Esophagus squamous epithelium (tissue), 5 donors: ENCODE results near the gene MRPL55. TPM values are rescaled to one million over a fixed set of nuclear protein-coding genes. Genes with fewer than 3 reads are reported as not detected.

Source experiments
- DNase-seq: peaks from one replicate; lab custom pipeline; 2025; lab: John Stamatoyannopoulos, UW
- H3K27ac ChIP-seq, 4 donors: fragments of 200-600 bp; sonication (generic); one replicate each; pipeline ENCODE4 v1.5.1; 2016 to 2019; ENCODE audit warnings: mild to moderate bottlenecking in 1 of 4
- H3K27me3 ChIP-seq, 4 donors: fragments of 200-600 bp; sonication (generic); 1 replicate in 3 of 4; 2 replicates in 1 of 4; pipeline versions ENCODE4 v1.5.1 to v1.6.0; 2017 to 2021; ENCODE audit warnings: antibody characterized with exemption in 1 of 4
- H3K36me3 ChIP-seq, 3 donors: fragments of 200-600 bp; sonication (generic); one replicate each; pipeline ENCODE4 v1.5.1; 2016 to 2019
- H3K4me1 ChIP-seq, 3 donors: fragments of 200-600 bp; sonication (generic); one replicate each; pipeline ENCODE4 v1.5.1; 2017 to 2019
- H3K4me3 ChIP-seq, 4 donors: fragments of 200-600 bp; sonication (generic); 1 replicate in 3 of 4; 2 replicates in 1 of 4; pipeline ENCODE4 v1.5.1; 2016 to 2019; ENCODE audit warnings: mild to moderate bottlenecking in 2 of 4, moderate library complexity in 1 of 4
- H3K9me3 ChIP-seq, 3 donors: fragments of 200-600 bp; sonication (generic); one replicate each; pipeline ENCODE4 v1.5.1; 2016 to 2019
- POLR2A ChIP-seq, 4 donors: fragments of 450-650 bp; IDR thresholded peaks; one replicate each; pipeline ENCODE4 v1.6.1; 2017; ENCODE audit warnings: antibody characterized with exemption in 4 of 4, mild to moderate bottlenecking in 4 of 4, moderate library complexity in 3 of 4
- WGBS, 2 donors: methylation state at CpG; one replicate each; pipeline ENCODE4 v1.1.5; 2018; 5-methylcytosine and 5-hydroxymethylcytosine counted together
- intact Hi-C: fragments of 100-400 bp; cut with DNase I; formaldehyde crosslinking; loops from one replicate; pipeline ENCODE4 v1.15.0; 2022
- total RNA-seq, 4 donors: library from RNA; depleted of rRNA; stranded (reverse); fragments of >200 nt; gene quantifications; one replicate each; pipeline ENCODE4 v1.1.0, GENCODE V29; 2016
- TF ChIP-seq, protein P1 (sequence below), 6 experiments: fragments of 450-650 bp in 4 of 6; fragments of 200-600 bp in 2 of 6; sonication (generic) in 2 of 6; IDR thresholded peaks; one replicate each; pipeline ENCODE4 v1.5.1; 2016 to 2019; ENCODE audit warnings: antibody characterized with exemption in 6 of 6, mild to moderate bottlenecking in 4 of 6, moderate library complexity in 4 of 6
- donor health status: DM: yes; HTN: yes; CAD: no.

MRPL55 gene
- total RNA-seq, 4 donors from 2014 or later, result 33.8 to 62.2 (median 51.2) TPM

DNA sequence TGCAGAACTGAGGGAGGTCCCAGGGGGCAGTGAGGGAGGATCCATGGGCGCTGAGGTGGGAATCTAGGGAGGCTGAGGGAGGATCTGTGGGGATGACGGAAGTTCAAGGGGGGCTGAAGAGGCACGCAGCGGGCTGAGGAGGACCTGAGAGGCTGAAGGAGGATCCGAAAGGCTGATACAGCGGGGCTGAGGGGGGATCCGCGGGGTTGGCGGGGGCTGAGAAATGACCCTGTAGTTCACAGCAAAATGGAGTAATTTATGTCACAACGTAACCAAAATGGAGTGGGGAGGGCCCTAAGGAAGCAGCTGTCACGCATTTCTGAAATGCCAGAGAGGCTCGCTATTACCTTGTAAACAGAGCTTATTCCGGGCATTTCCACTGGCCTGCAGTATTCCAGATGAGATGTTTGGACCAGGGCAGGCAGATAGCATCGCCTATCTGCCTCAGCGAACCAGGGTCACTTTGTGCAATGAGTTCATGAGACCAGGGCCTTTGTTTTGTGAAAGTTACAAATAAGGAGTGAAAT is 926 bp upstream of the MRPL55 start:
- Histone ChIP-seq H3K9me3 (no peaks in the 10 kb centered on the region), H3K4me3 (peak overlapping the region; percentile 73 to 95 (median 80)), H3K4me1 (peaks cover 13 to 28% (median 19%) of the 10 kb centered on the region in 3 donors), H3K27me3 (no peaks in the 10 kb centered on the region), H3K27ac (peak overlapping the region; percentile 91 to 96 (median 92)), H3K36me3 (peaks cover 0 to 29% (median 8%) of the 10 kb centered on the region in 3 donors)
- TF ChIP-seq, protein P1, sequence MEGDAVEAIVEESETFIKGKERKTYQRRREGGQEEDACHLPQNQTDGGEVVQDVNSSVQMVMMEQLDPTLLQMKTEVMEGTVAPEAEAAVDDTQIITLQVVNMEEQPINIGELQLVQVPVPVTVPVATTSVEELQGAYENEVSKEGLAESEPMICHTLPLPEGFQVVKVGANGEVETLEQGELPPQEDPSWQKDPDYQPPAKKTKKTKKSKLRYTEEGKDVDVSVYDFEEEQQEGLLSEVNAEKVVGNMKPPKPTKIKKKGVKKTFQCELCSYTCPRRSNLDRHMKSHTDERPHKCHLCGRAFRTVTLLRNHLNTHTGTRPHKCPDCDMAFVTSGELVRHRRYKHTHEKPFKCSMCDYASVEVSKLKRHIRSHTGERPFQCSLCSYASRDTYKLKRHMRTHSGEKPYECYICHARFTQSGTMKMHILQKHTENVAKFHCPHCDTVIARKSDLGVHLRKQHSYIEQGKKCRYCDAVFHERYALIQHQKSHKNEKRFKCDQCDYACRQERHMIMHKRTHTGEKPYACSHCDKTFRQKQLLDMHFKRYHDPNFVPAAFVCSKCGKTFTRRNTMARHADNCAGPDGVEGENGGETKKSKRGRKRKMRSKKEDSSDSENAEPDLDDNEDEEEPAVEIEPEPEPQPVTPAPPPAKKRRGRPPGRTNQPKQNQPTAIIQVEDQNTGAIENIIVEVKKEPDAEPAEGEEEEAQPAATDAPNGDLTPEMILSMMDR (IDR thresholded peaks at IDR 0.05), result no peak
- no peak for TF ChIP-seq POLR2A (IDR thresholded peaks at IDR 0.05)
- no peak for DNase-seq
- intact Hi-C loops, result loop anchor here (10.0 kb wide), 1 partner anchor 55 kb away; the partner anchor contains the start of gene IBA57
- 22 to 40% methylated on average over 13 to 15 of the region's 15 CpGs for WGBS, 2 donors

DNA sequence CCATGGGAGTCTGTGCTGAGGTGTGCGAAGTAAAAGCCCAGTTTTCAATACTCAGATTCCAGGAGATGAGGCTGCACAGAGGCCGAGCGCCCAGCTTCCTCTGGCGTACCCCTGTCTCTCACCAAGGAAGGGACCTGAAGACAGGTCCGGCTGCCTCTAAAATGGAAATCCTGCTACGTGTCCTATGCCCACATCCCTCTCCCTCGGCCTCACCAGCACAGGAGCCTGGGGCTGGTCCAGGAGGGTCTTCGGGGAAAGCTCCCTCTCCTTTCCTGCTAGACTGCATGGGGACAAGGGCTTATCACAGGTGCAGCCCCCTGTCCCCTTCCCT is 392 bp downstream of the MRPL55 start:
- H3K36me3 ChIP-seq, result peaks cover 0 to 29% (median 8%) of the 10 kb centered on the region in 3 donors
- peaks cover 13 to 37% (median 19%) of the 10 kb centered on the region in 3 donors for H3K4me1 ChIP-seq
- no peaks in the 10 kb centered on the region for H3K27me3 ChIP-seq
- peak overlapping the region; percentile 73 to 95 (median 80) for H3K4me3 ChIP-seq
- intact Hi-C loops, result loop anchor here (10.0 kb wide), 1 partner anchor 56 kb away; the partner anchor contains the start of gene IBA57
- H3K9me3 ChIP-seq, result no peaks in the 10 kb centered on the region
- TF ChIP-seq POLR2A (IDR thresholded peaks at IDR 0.05), result no peak
- TF ChIP-seq, protein P1 (IDR thresholded peaks at IDR 0.05), result no peak
- peak overlapping the region; percentile 91 to 96 (median 92) for H3K27ac ChIP-seq
- WGBS, 2 donors, result 0 to 7% methylated on average over 3 to 5 of the region's 8 CpGs
- no peak for DNase-seq

GRCh38 chr1:228108055-228108690 is 926 bp downstream of the MRPL55 start:
- WGBS, 2 donors, result 58 to 61% methylated on average over 8 to 10 of the region's 11 CpGs
- DNase-seq, result no peak

GRCh38 chr1:228107636-228108035 is 1.5 kb downstream of the MRPL55 start:
- H3K36me3 ChIP-seq, result peaks cover 0 to 29% (median 8%) of the 10 kb centered on the region in 3 donors
- intact Hi-C loops, result loop anchor here (10.0 kb wide), 1 partner anchor 57 kb away; the partner anchor contains the start of gene IBA57
- H3K4me3 ChIP-seq, result no peak overlapping the region
- DNase-seq, result no peak
- H3K27me3 ChIP-seq, result no peaks in the 10 kb centered on the region
- peak overlapping the region in 1 of 4 donors; percentile 91 for H3K27ac ChIP-seq
- TF ChIP-seq, protein P1 (IDR thresholded peaks at IDR 0.05), result no peak
- TF ChIP-seq POLR2A (IDR thresholded peaks at IDR 0.05), result no peak
- WGBS, 2 donors, result no CpG with 5 or more reads among the region's 19 CpGs
- no peaks in the 10 kb centered on the region for H3K9me3 ChIP-seq
- H3K4me1 ChIP-seq, result peaks cover 13 to 42% (median 22%) of the 10 kb centered on the region in 3 donors

More at GRCh38 chr1:228108055-228108690, 926 bp downstream of the MRPL55 start:
- Histone ChIP-seq H3K36me3 (peaks cover 0 to 29% (median 8%) of the 10 kb centered on the region in 3 donors), H3K27me3 (no peaks in the 10 kb centered on the region), H3K27ac (peak overlapping the region; percentile 91 to 96 (median 92)), H3K4me3 (peak overlapping the region; percentile 73 to 95 (median 80)), H3K9me3 (no peaks in the 10 kb centered on the region), H3K4me1 (peaks cover 13 to 41% (median 22%) of the 10 kb centered on the region in 3 donors)
- TF ChIP-seq, protein P1 (IDR thresholded peaks at IDR 0.05), result no peak
- TF ChIP-seq POLR2A (IDR thresholded peaks at IDR 0.05), result no peak
- intact Hi-C loops, result loop anchor here (10.0 kb wide), 1 partner anchor 57 kb away; the partner anchor contains the start of gene IBA57

- no peak overlapping the region for H3K4me3 ChIP-seq
- H3K27ac ChIP-seq, result no peak overlapping the region
- no peaks in the 10 kb centered on the region for H3K27me3 ChIP-seq
- H3K4me1 ChIP-seq, result peaks cover 20 to 51% (median 28%) of the 10 kb centered on the region in 3 donors
- peaks cover 0 to 29% (median 8%) of the 10 kb centered on the region in 3 donors for H3K36me3 ChIP-seq
- H3K9me3 ChIP-seq, result no peaks in the 10 kb centered on the region
- intact Hi-C loops, result loop anchor here (10.0 kb wide), 1 partner anchor 58 kb away; the partner anchor contains the start of gene IBA57
- TF ChIP-seq, protein P1 (IDR thresholded peaks at IDR 0.05), result no peak
- no peak for TF ChIP-seq POLR2A (IDR thresholded peaks at IDR 0.05)
- 93 to 97% methylated on average over 3 to 5 of the region's 9 CpGs for WGBS, 2 donors
- no peak for DNase-seq
Observed at GRCh38 chr1:228106800-228107054, 2.4 kb downstream of the MRPL55 start.
